Hematopoietic multipotent progenitor cell treated with erythropoietin and hydrocortisone succinate and interleukin-3 and kit ligand, for 8 days (in vitro differentiated cells): ENCODE results near the gene LIF.

Experiments used
- DNase-seq: peaks from one replicate; pipeline ENCODE4 v3.0.0-alpha.2; 2015

The LIF gene

GRCh38 chr22:30283342-30283741 lies 36.8 kb upstream of the LIF start:
- peak; percentile 35 for DNase-seq

GRCh38 chr22:30282616-30283046 lies 36.1 kb upstream of the LIF start:
- peak; percentile 54 for DNase-seq

GRCh38 chr22:30280505-30280904 lies 33.9 kb upstream of the LIF start:
- no peak for DNase-seq

- no peak for DNase-seq
Observed at GRCh38 chr22:30279932-30280331, 33.4 kb upstream of the LIF start.

GRCh38 chr22:30279046-30279788 lies 32.7 kb upstream of the LIF start:
- DNase-seq, result peak; percentile 44

- peak; percentile 39 for DNase-seq
Observed at GRCh38 chr22:30277547-30278344, 31.2 kb upstream of the LIF start.

GRCh38 chr22:30276039-30276438 lies 29.5 kb upstream of the LIF start:
- DNase-seq, result no peak

- no peak for DNase-seq
Observed at GRCh38 chr22:30275625-30276024, 29.1 kb upstream of the LIF start.

GRCh38 chr22:30274437-30274812 lies 27.9 kb upstream of the LIF start:
- DNase-seq, result no peak

- no peak for DNase-seq
Observed at GRCh38 chr22:30273711-30274436, 27.3 kb upstream of the LIF start.

- no peak for DNase-seq
Observed at GRCh38 chr22:30272781-30273601, 26.4 kb upstream of the LIF start.

GRCh38 chr22:30270832-30271231 lies 24.3 kb upstream of the LIF start:
- DNase-seq, result no peak

- no peak for DNase-seq
Observed at GRCh38 chr22:30268331-30268730, 21.8 kb upstream of the LIF start.

- DNase-seq, result peak; percentile 76
Observed at GRCh38 chr22:30267382-30268302, 21.1 kb upstream of the LIF start.

- DNase-seq, result peak; percentile 96
Observed at GRCh38 chr22:30266445-30267381, 20.2 kb upstream of the LIF start, which contains the start of gene OSM. OSM (minus strand) TSS chr22:30266851; CDS start chr22:30266799, 52 bp downstream.

- peak; percentile 86 for DNase-seq
Observed at GRCh38 chr22:30265823-30266444, 19.4 kb upstream of the LIF start.

GRCh38 chr22:30265131-30265720 lies 18.7 kb upstream of the LIF start:
- no peak for DNase-seq

GRCh38 chr22:30263883-30264282 lies 17.3 kb upstream of the LIF start:
- DNase-seq, result no peak
